GM10847 (cell line): ENCODE measurements around the gene IL17C.
A peak's percentile ranks its signal among the peaks of the same experiment; 100 is the strongest.

Experiments used
- POLR2A ChIP-seq: IDR thresholded peaks from 2 replicates; pipeline ENCODE4 v1.6.1; 2011; ENCODE audit not compliant: insufficient read length; ENCODE audit errors: extremely low read depth

IL17C gene

GRCh38 chr16:88642881-88643643 lies 4.7 kb downstream of the IL17C start:
- TF ChIP-seq POLR2A = no peak

DNA sequence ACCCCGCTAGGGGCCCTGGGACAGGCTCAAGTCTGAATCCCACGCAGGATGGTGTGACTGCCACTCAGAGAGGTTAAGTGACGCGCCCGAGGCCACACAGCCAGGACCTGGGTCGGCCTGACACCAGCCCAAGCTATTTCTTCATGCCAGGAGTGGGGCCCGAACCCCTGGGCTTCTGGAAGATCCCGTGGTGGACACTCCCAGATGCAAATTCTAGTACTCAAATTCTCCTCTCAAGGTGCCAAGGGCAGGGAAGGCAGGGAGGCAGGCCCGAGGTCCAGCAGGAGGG lies 5.2 kb downstream of the IL17C start:
- TF ChIP-seq POLR2A = no peak

- TF ChIP-seq POLR2A = no peak
These were observed 7.1 kb downstream of the IL17C start for GRCh38 chr16:88645455-88645854.

- no peak for TF ChIP-seq POLR2A
These were observed 7.6 kb downstream of the IL17C start for GRCh38 chr16:88645941-88646340.

DNA sequence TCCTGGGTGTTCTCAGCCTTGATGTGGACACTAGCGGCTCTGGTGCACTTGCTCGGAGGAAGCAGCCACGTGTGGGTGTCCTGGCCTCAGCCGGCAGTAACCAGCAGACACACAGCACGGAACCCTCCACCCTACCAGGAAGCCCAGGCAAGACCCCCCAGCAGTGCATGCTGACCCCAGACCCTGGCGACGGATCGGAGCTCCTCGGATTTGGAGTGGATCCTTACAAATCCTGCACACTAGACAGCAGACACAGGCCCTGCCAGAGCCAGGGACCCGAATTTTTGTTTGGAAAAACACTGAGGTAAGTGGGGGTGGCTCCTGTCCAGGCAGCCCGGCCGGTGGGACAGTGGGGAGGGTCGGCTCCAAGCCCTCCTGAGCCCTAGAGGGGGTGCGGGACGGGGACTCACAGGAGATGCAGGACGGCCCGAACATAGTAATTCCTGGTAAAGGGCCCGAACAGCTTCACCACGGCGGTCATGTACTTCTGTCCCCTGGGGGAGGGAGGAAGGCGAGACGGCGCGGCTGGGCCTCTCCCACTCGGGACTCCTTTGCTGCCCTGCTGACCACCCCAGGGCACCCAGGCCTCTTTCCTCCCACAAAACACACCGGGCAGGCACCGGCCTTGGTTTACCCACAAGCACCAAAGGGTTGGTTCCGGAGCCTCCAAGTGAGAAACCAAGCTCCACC lies 8.1 kb downstream of the IL17C start:
- no peak for TF ChIP-seq POLR2A

DNA sequence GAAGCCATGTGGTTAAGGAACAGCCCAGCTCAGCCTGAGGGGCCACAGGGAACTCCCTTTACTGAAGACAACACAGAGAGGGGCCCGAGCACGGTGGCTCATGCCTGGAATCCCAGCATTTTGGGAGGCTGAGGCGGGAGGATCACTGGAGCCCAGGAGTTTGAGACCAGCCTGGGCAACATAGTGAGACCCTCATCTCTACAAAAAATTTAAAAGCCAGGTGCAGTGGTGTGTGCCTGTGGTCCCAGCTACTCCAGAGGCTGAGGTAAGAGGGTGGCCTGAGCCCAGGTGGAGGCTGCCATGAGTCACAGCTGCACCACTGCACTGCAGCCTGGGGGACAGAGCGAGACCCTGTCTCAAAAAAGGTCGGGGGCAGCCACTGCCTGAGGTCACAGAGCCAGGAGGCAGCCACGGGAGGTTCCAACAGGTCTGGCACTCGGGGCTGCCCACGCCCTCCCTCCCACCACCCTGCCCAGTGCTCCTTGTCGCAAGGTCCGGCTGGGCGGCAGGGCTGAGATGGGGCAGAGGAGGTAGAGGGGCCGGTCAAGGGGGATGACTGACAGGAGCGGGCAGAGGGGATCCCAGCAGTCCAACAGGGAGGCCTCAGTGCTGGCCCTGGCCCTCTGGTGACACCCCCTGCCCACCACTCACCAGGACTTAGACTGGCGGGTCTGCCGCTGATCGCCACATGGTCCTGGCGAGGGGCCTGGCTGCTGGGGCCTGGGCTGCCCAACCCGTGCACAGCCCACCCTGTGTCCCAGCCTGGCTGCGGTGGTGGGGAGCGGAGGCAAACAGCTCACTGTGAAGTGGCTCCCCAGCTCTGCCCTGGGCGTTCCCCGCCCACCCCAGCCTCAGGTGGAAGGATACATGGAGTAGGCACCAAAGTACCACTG lies 9.1 kb downstream of the IL17C start:
- TF ChIP-seq POLR2A = no peak

DNA sequence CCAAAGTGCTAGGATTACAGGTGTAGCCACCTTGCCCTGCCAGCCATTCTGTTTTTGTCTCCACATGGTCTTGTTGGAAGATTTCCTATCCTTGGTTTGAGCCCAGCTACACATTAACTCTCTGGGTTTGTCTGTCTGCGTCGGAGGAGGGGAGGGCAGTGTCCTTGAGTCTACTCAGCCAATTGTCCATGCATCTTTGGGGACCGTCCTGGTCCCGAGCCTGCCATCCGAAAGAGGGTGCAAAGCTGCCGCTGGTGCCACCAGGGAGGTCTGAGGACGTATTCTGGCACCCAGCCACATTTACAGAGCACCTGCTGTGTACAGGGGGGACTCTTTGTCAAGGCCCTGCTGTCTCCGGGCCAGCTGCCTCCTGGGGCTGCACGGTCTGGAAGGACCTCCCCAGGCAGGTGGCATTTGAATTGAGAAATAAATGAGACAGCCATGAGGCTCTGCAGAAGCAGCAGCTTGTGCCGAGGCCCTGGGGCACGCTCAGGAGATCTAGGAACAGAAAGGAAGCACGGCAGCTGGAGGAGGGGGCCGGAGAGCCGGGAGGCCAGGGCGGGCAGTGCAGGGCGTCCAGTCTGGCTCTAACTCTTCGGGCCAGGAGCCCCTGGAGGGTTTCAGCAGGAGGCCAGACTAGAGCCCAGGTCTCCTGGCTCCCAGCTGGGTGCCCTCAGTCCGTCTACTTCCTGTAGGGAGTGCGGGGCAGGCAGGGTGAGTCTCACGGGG lies 11.0 kb downstream of the IL17C start:
- no peak for TF ChIP-seq POLR2A

DNA sequence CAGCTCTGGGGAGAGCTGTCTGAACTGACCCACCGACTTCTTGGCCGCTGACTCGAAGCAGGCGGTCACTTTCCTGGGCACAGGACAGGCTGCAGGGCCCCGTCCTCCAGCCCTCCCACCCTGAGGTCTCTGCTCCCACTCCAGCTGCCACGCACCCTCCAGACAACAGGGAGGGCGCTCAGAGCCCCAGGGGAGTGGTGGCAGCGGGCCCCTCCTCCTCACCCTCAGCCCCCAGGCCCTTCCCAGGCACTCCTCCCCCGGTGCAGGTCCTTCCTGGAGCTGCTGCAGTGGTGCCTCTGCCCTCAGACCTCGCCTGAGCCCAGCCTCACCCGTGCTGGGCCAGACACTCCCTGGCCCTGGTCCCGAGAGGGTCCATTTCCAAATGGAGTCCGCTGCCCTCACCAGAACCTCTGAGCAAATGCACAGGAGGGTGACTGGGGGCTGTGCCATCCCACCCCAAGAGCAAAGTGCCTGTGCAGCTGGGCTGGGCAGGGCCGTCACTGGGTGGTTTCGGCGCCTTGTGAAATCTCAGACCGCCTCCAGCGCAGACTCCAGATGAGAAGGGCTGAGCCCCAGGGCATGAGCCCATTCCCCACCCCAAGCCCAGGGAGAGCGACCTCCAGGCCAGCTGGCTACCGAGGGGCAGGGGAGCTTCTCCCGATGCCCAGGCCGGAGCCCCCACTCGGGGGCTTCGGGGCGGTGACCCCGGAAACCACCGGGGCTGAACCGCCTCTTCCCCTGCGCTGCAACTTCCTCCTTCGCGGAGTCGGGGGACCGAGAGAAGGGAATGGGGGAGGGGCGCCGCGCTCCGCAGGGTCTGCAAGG lies 11.8 kb downstream of the IL17C start:
- TF ChIP-seq POLR2A = peak; percentile 4

DNA sequence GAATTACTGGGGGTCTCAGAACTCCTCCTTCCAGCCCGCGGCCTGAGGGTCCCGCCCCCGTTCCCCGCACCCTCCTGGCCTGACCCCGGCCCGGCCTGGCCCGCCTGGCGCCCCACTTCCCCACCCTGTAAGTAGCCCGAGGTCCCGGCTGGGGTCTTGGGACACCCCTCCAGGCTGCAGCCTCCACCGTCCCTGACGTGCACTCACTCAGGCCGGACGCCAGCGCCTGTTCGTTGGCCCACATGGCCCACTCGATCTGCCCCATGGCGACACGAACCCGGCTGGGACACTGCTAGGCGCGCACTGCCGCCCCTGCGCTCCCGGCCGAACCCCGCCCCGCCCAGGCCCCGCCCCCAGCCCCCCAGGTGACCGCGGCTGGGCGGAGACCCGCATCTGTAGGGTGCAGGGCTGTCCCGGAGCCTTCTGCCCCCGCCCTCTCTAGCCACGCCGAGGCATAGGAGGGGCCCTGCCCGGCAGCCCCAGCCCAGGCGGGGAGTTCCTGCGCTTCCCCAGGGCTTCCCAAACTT lies 12.4 kb downstream of the IL17C start, which contains the start of gene CYBA:
Gene CYBA (minus strand): TSS at position 305 of the 527 bp plus-strand sequence. CDS start 40 bp downstream, at position 265.
- peak; percentile 95 for TF ChIP-seq POLR2A

DNA sequence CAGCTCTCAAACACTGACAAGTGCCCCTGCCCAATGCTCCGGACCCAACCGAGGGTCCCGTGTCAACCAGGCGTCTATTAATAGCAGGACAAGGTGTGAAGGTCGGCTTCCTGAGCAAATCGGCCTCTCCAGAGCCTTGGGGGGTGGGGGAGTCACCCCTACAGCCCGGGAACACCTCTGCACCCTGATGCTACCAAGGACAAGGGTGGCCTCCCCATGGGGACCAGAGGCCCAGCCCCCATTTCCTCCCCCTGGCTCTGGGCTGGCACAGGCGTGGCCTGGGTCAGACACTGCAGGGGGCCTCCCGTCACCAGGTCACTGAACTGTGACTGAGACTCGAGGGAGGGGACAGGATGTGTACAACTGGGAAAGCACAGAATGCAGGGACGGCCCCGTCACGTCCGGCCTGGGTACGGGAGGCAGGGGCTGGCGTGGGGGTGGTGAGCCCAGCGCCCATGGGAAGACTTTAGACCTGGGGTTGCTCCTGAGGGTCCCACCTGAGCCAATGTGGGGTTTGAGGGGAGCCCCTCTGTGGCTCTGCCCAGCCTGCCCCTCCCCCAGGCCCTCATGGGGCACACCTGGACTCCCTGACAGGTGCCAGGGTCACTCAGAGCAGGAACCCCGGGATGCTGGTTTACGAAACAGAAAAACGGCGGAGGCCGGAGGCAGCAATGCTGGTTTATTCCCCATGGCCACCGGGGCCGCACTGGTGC lies 13.1 kb downstream of the IL17C start:
- TF ChIP-seq POLR2A = peak; percentile 48

- no peak for TF ChIP-seq POLR2A
These were observed 13.8 kb downstream of the IL17C start for GRCh38 chr16:88651989-88652761.

DNA sequence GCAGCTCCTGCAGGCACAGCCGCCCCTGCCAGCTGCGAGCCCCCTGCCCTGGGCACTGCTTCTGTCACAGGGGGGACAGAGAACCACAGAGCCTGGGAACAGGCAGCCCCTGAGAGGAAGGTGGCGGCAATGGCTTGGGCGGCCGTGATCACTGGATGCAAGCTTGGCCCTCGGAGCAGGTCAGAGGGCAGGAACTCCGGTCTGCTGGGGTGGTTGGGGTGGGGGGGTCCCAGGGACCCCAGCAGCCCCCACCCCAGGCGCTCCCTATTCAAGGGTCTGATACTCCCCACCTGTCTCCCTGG lies 14.3 kb downstream of the IL17C start:
- no peak for TF ChIP-seq POLR2A

- TF ChIP-seq POLR2A = no peak
These were observed 14.7 kb downstream of the IL17C start for GRCh38 chr16:88653101-88653500.
